HEK293 (cell line): ENCODE results near the gene WRNIP1.
A peak's percentile ranks its signal among the peaks of the same experiment; 100 is the strongest.

Source experiments
- CTCF ChIA-PET: fragments of 350-600 bp; formaldehyde crosslinking; extraction: SDS; loops from one replicate; lab custom pipeline; 2021; ENCODE audit warnings: antibody characterized with exemption; lab: Yijun Ruan, JAX
- POLR2A ChIA-PET: fragments of 300-600 bp; formaldehyde crosslinking; extraction: SDS; loops from one replicate; lab custom pipeline; 2020; ENCODE audit warnings: antibody characterized with exemption, inconsistent platforms; lab: Yijun Ruan, JAX
- H3K27ac ChIP-seq: fragments of 200-500 bp; sonication (Bioruptor generic); 2 replicates; pipeline ENCODE4 v1.5.1; 2014; ENCODE audit warnings: low read depth, low read length, control low read depth, inconsistent platforms; ENCODE audit errors: extremely low read depth
- H3K36me3 ChIP-seq, 2 experiments: fragments of 200-500 bp in 1 of 2; sonication (Bioruptor generic) in 1 of 2; 1 replicate in 1 of 2; 2 replicates in 1 of 2; pipeline ENCODE4 v1.5.1; 2014 to 2017; ENCODE audit warnings: inconsistent platforms in 2 of 2, low read length in 2 of 2; ENCODE audit not compliant: control insufficient read depth in 2 of 2, insufficient read depth in 1 of 2
- H3K4me1 ChIP-seq: fragments of 200-500 bp; sonication (Bioruptor generic); 2 replicates; pipeline ENCODE4 v1.5.1; 2014; ENCODE audit warnings: mild to moderate bottlenecking, low read length, inconsistent platforms; ENCODE audit not compliant: control insufficient read depth, insufficient read depth
- H3K4me3 ChIP-seq: 2 replicates; pipeline ENCODE4 v1.5.1; 2011; ENCODE audit warnings: low read depth, mild to moderate bottlenecking, control low read depth, low read length, moderate library complexity
- H3K9me3 ChIP-seq: fragments of 200-500 bp; sonication (Bioruptor generic); 2 replicates; pipeline ENCODE4 v1.5.1; 2014; ENCODE audit warnings: low read depth, low read length, inconsistent platforms; ENCODE audit not compliant: control insufficient read depth, insufficient read depth
- PRDM6 ChIP-seq: fragments of 450-650 bp; formaldehyde crosslinking; IDR thresholded peaks from 2 replicates; pipeline ENCODE4 v1.5.1; 2017; ENCODE audit warnings: missing biosample characterization, missing genetic modification characterization
- ZBTB11 ChIP-seq: fragments of 450-650 bp; formaldehyde crosslinking; conservative IDR thresholded peaks from 2 replicates; pipeline ENCODE4 v1.5.1; 2016; ENCODE audit warnings: low read depth, missing biosample characterization, missing genetic modification characterization
- ZFP3 ChIP-seq: fragments of 450-650 bp; formaldehyde crosslinking; IDR thresholded peaks from 2 replicates; pipeline ENCODE4 v1.5.1; 2016; ENCODE audit warnings: low read depth, missing biosample characterization, missing genetic modification characterization
- ZNF114 ChIP-seq: fragments of 450-650 bp; formaldehyde crosslinking; IDR thresholded peaks from 2 replicates; pipeline ENCODE4 v1.5.0; 2017; ENCODE audit warnings: missing biosample characterization, missing genetic modification characterization
- ZNF26 ChIP-seq: fragments of 450-650 bp; formaldehyde crosslinking; IDR thresholded peaks from 2 replicates; pipeline ENCODE4 v1.5.1; 2016; ENCODE audit warnings: missing biosample characterization, missing genetic modification characterization
- ZNF266 ChIP-seq: fragments of 450-650 bp; formaldehyde crosslinking; IDR thresholded peaks from 2 replicates; pipeline ENCODE4 v1.5.1; 2016; ENCODE audit warnings: missing biosample characterization, missing genetic modification characterization, low read depth
- ZNF341 ChIP-seq: fragments of 450-650 bp; formaldehyde crosslinking; IDR thresholded peaks from 2 replicates; pipeline ENCODE4; 2016; ENCODE audit warnings: low read depth, missing biosample characterization, missing genetic modification characterization
- ZNF621 ChIP-seq: fragments of 450-650 bp; formaldehyde crosslinking; IDR thresholded peaks from 2 replicates; pipeline ENCODE4 v1.5.1; 2017; ENCODE audit warnings: missing biosample characterization, missing genetic modification characterization
- ZNF843 ChIP-seq: fragments of 450-650 bp; formaldehyde crosslinking; IDR thresholded peaks from 2 replicates; pipeline ENCODE4 v1.5.1; 2016; ENCODE audit warnings: missing biosample characterization, missing genetic modification characterization
- ZSCAN30 ChIP-seq: fragments of 450-650 bp; IDR thresholded peaks from 2 replicates; pipeline ENCODE4 v1.5.1; 2018; ENCODE audit warnings: missing biosample characterization, mild to moderate bottlenecking, missing genetic modification characterization, moderate library complexity
- ZXDB ChIP-seq: fragments of 450-650 bp; formaldehyde crosslinking; IDR thresholded peaks from 2 replicates; pipeline ENCODE4 v1.5.1; 2016; ENCODE audit warnings: missing biosample characterization, missing genetic modification characterization
- TF ChIP-seq, protein P1 (sequence below): fragments of 450-650 bp; formaldehyde crosslinking; IDR thresholded peaks from 2 replicates; pipeline ENCODE4 v1.5.0; 2017; ENCODE audit warnings: missing biosample characterization, missing genetic modification characterization, borderline replicate concordance
- TF ChIP-seq, protein P2 (sequence below): fragments of 450-650 bp; formaldehyde crosslinking; IDR thresholded peaks from 2 replicates; pipeline ENCODE4; 2016; ENCODE audit warnings: missing biosample characterization, missing genetic modification characterization
- TF ChIP-seq, protein P3 (sequence below): IDR thresholded peaks from 2 replicates; pipeline ENCODE4 v1.6.1; 2011; ENCODE audit warnings: mild to moderate bottlenecking, low read depth, low read length, borderline replicate concordance

Gene WRNIP1

GRCh38 chr6:2823104-2823850, 58.1 kb downstream of the WRNIP1 start:
- Histone ChIP-seq H3K4me1 (peaks cover 3% of the 10 kb centered on the region; the same call in 1 of the 2 replicates), H3K27ac (no peak overlapping the region), H3K36me3 (no peaks in the 10 kb centered on the region), H3K4me3 (no peak overlapping the region), H3K9me3 (no peaks in the 10 kb centered on the region)
- TF ChIP-seq ZXDB (tag by site-specific recombination) = no peak
- 0 out of 2 replicates have a peak, but pooled peaks have one; percentile 20 for TF ChIP-seq PRDM6
- TF ChIP-seq ZNF266 (tag by site-specific recombination) = peak; percentile 35; the same call in 1 of the 2 replicates
- TF ChIP-seq ZNF843 (tag by site-specific recombination) = 0 out of 2 replicates have a peak, but pooled peaks have one; percentile 25
- POLR2A ChIA-PET = interaction anchor here (0.7 kb wide), 1 partner anchor 51 kb away, joined by 4 read pairs; no protein-coding TSS in a partner anchor
- CTCF ChIA-PET = interaction anchor here (0.7 to 1.3 kb wide), 3 partner anchors 73 to 88 kb away, joined by 3 to 4 read pairs (median 3); no protein-coding TSS in a partner anchor

- Histone ChIP-seq H3K4me3 (no peak overlapping the region), H3K36me3 (no peaks in the 10 kb centered on the region), H3K27ac (no peak overlapping the region), H3K4me1 (no peaks in the 10 kb centered on the region), H3K9me3 (no peaks in the 10 kb centered on the region)
- CTCF ChIA-PET = interaction anchor here (1.0 to 2.0 kb wide), 2 partner anchors 20 to 35 kb away, joined by 3 to 8 read pairs; no protein-coding TSS in a partner anchor
- TF ChIP-seq ZNF114 (tag by site-specific recombination) (no peak), ZFP3 (tag by site-specific recombination) (no peak), ZNF621 (no peak), ZNF341 (tag by site-specific recombination) (no peak), ZSCAN30 (no peak), ZBTB11 (no peak), ZNF26 (no peak)
- TF ChIP-seq, protein P1, sequence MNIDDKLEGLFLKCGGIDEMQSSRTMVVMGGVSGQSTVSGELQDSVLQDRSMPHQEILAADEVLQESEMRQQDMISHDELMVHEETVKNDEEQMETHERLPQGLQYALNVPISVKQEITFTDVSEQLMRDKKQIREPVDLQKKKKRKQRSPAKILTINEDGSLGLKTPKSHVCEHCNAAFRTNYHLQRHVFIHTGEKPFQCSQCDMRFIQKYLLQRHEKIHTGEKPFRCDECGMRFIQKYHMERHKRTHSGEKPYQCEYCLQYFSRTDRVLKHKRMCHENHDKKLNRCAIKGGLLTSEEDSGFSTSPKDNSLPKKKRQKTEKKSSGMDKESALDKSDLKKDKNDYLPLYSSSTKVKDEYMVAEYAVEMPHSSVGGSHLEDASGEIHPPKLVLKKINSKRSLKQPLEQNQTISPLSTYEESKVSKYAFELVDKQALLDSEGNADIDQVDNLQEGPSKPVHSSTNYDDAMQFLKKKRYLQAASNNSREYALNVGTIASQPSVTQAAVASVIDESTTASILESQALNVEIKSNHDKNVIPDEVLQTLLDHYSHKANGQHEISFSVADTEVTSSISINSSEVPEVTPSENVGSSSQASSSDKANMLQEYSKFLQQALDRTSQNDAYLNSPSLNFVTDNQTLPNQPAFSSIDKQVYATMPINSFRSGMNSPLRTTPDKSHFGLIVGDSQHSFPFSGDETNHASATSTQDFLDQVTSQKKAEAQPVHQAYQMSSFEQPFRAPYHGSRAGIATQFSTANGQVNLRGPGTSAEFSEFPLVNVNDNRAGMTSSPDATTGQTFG = no peak
- TF ChIP-seq, protein P2, sequence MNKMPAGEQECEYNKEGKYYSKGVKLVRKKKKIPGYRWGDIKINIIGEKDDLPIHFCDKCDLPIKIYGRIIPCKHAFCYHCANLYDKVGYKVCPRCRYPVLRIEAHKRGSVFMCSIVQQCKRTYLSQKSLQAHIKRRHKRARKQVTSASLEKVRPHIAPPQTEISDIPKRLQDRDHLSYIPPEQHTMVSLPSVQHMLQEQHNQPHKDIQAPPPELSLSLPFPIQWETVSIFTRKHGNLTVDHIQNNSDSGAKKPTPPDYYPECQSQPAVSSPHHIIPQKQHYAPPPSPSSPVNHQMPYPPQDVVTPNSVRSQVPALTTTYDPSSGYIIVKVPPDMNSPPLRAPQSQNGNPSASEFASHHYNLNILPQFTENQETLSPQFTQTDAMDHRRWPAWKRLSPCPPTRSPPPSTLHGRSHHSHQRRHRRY (tag by site-specific recombination) = no peak
- TF ChIP-seq, protein P3, sequence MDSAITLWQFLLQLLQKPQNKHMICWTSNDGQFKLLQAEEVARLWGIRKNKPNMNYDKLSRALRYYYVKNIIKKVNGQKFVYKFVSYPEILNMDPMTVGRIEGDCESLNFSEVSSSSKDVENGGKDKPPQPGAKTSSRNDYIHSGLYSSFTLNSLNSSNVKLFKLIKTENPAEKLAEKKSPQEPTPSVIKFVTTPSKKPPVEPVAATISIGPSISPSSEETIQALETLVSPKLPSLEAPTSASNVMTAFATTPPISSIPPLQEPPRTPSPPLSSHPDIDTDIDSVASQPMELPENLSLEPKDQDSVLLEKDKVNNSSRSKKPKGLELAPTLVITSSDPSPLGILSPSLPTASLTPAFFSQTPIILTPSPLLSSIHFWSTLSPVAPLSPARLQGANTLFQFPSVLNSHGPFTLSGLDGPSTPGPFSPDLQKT = no peak
- TF ChIP-seq, all 188 proteins: peak for 0
- POLR2A ChIA-PET = no interaction called here
These were observed 60.9 kb downstream of the WRNIP1 start for GRCh38 chr6:2826131-2826530.
